GM18951 (cell line): ENCODE measurements around the gene SHKBP1.
"Not testable (repeated sequence)": the region's sequence is repeated elsewhere in the genome, so short reads cannot be mapped to it uniquely, and the experiment has no call there.

Experiments used
- POLR2A ChIP-seq: IDR thresholded peaks from 4 replicates; pipeline ENCODE4 v1.6.1; 2011; ENCODE audit warnings: mild to moderate bottlenecking; ENCODE audit not compliant: insufficient read length, insufficient read depth; ENCODE audit errors: extremely low read depth
- in situ Hi-C: fragments of 300-500 bp; cut with MboI; formaldehyde crosslinking; loops from one replicate; pipeline ENCODE4 v1.12.0; 2022; ENCODE audit warnings: low sequenced_read_pairs, mixed read lengths, inconsistent platforms; ENCODE audit not compliant: unreplicated experiment

The SHKBP1 gene

GRCh38 chr19:40576585-40577451, at the start of gene SHKBP1:
TSS of gene SHKBP1 (plus strand) at chr19:40576873. CDS start at chr19:40576900, 27 bp downstream.
- TF ChIP-seq POLR2A, result peak; percentile 80
- in situ Hi-C loops, result no loop called here

- in situ Hi-C loops, result no loop called here
Measured at GRCh38 chr19:40528078-40528477, 48.6 kb upstream of the SHKBP1 start.

GRCh38 chr19:40528533-40529092, 48.1 kb upstream of the SHKBP1 start:
- no peak for TF ChIP-seq POLR2A
- in situ Hi-C loops, result no loop called here

More at GRCh38 chr19:40528078-40528477, 48.6 kb upstream of the SHKBP1 start:
- TF ChIP-seq POLR2A, result no peak

GRCh38 chr19:40529093-40529954, 47.3 kb upstream of the SHKBP1 start:
- no peak for TF ChIP-seq POLR2A
- in situ Hi-C loops, result no loop called here

- in situ Hi-C loops, result no loop called here
Measured at GRCh38 chr19:40530091-40530901, 46.4 kb upstream of the SHKBP1 start.

GRCh38 chr19:40533508-40533907, 43.2 kb upstream of the SHKBP1 start:
- in situ Hi-C loops, result no loop called here

More at GRCh38 chr19:40530091-40530901, 46.4 kb upstream of the SHKBP1 start:
- no peak for TF ChIP-seq POLR2A

GRCh38 chr19:40534148-40534547, 42.5 kb upstream of the SHKBP1 start:
- no peak for TF ChIP-seq POLR2A
- in situ Hi-C loops, result no loop called here

More at GRCh38 chr19:40533508-40533907, 43.2 kb upstream of the SHKBP1 start:
- TF ChIP-seq POLR2A, result no peak

GRCh38 chr19:40539070-40539469, 37.6 kb upstream of the SHKBP1 start:
- in situ Hi-C loops, result no loop called here
- TF ChIP-seq POLR2A, result no peak

- in situ Hi-C loops, result no loop called here
- no peak for TF ChIP-seq POLR2A
Measured at GRCh38 chr19:40542202-40542859, 34.3 kb upstream of the SHKBP1 start.

- TF ChIP-seq POLR2A, result no peak
- in situ Hi-C loops, result no loop called here
Measured at GRCh38 chr19:40543029-40543597, 33.6 kb upstream of the SHKBP1 start.

GRCh38 chr19:40546153-40546841, 30.4 kb upstream of the SHKBP1 start:
- in situ Hi-C loops, result not testable (repeated sequence)

- in situ Hi-C loops, result not testable (repeated sequence)
Measured at GRCh38 chr19:40547190-40547589, 29.5 kb upstream of the SHKBP1 start.
